ENCODE results near the gene ZNF205. TPM values are rescaled to one million over a fixed set of nuclear protein-coding genes. Genes with fewer than 3 reads are reported as not detected.

Gene ZNF205
- total and polyA plus RNA-seq, 2 of the 13 experiments (the other 11 are each of a cell fraction or from before 2014, with no cell fraction given) = 5.8 to 10.2 TPM

- TF ChIP-seq ZNF687 (CRISPR knock-in tag; IDR thresholded peaks at IDR 0.05) = peak; percentile 98
- TF ChIP-seq ZBTB7B (CRISPR knock-in tag; IDR thresholded peaks at IDR 0.05) = peak; percentile 73
- TF ChIP-seq ZNF724P (CRISPR knock-in tag; IDR thresholded peaks at IDR 0.05; ENCODE audit: borderline replicate concordance) = no peak; the same call in 1 of the 2 replicates
- peak; percentile 37; the same call in 1 of the 2 replicates for TF ChIP-seq NR2F6 (IDR thresholded peaks at IDR 0.05)
- TF ChIP-seq NR2F6 (CRISPR knock-in tag; IDR thresholded peaks at IDR 0.05) = peak; percentile 74
- TF ChIP-seq ZNF160 (CRISPR knock-in tag; IDR thresholded peaks at IDR 0.05) = no peak; the same call in 1 of the 2 replicates
- TF ChIP-seq ZSCAN20 (CRISPR knock-in tag; IDR thresholded peaks at IDR 0.05; ENCODE audit: borderline replicate concordance) = no peak
- TF ChIP-seq E2F2 (CRISPR knock-in tag; IDR thresholded peaks at IDR 0.05; ENCODE audit: borderline replicate concordance) = 0 out of 2 replicates have a peak, but pooled peaks have one; percentile 77
- 0 out of 2 replicates have a peak, but pooled peaks have one; percentile 22 for TF ChIP-seq ZNF296 (CRISPR knock-in tag; conservative IDR thresholded peaks at IDR 0.05)
- 0 out of 2 replicates have a peak, but pooled peaks have one; percentile 41 for TF ChIP-seq ZNF264 (CRISPR knock-in tag; IDR thresholded peaks at IDR 0.05)
- no peak for TF ChIP-seq ZKSCAN1 (IDR thresholded peaks at IDR 0.05; ENCODE audit: low read length)
- no peak for TF ChIP-seq RBAK (CRISPR knock-in tag; IDR thresholded peaks at IDR 0.05)
- TF ChIP-seq MYC (CRISPR knock-in tag; IDR thresholded peaks at IDR 0.05; ENCODE audit: borderline replicate concordance) = peak; percentile 77; the same call in 1 of the 2 replicates
- peak; percentile 55; the same call in 1 of the 2 replicates for TF ChIP-seq NKX3-1 (CRISPR knock-in tag; IDR thresholded peaks at IDR 0.05)
- TF ChIP-seq ZFAT (CRISPR knock-in tag; conservative IDR thresholded peaks at IDR 0.05) = no peak
- peak; percentile 62; the same call in 1 of the 2 replicates for TF ChIP-seq ZNF350 (CRISPR knock-in tag; IDR thresholded peaks at IDR 0.05; ENCODE audit: borderline replicate concordance, low read depth)
- TF ChIP-seq TEAD3 (CRISPR knock-in tag; optimal IDR thresholded peaks at IDR 0.05; ENCODE audit: borderline replicate concordance) = peak; percentile 89
- no peak for TF ChIP-seq NCOA5 (CRISPR knock-in tag; IDR thresholded peaks at IDR 0.05)
- peak; percentile 92 for TF ChIP-seq GATAD2A (CRISPR knock-in tag; IDR thresholded peaks at IDR 0.05)
- 0 out of 2 replicates have a peak, but pooled peaks have one; percentile 37 for TF ChIP-seq ZNF800 (CRISPR knock-in tag; IDR thresholded peaks at IDR 0.05)
- TF ChIP-seq DDIT3 (CRISPR knock-in tag; IDR thresholded peaks at IDR 0.05) = no peak
- TF ChIP-seq ZGPAT (CRISPR knock-in tag; IDR thresholded peaks at IDR 0.05) = peak; percentile 66
Observed at GRCh38 chr16:3065069-3065741, 47.2 kb upstream of the ZNF205 start, which contains the start of gene IL32 (continued).

Measured in HepG2 (cell line).